ENCODE measurements around the gene PPFIA1.

GRCh38 chr11:70348608-70349007 is 78.1 kb downstream of the PPFIA1 start:
- TF ChIP-seq HDGF (IDR thresholded peaks at IDR 0.05; ENCODE audit: borderline replicate concordance) = no peak
- TF ChIP-seq ZNF384 (IDR thresholded peaks at IDR 0.05) = no peak
- no peak for TF ChIP-seq SUZ12 (IDR thresholded peaks at IDR 0.05)
- no peak for TF ChIP-seq ARNT (IDR thresholded peaks at IDR 0.05)
- no peak for TF ChIP-seq FOXM1 (IDR thresholded peaks at IDR 0.05; ENCODE audit: borderline replicate concordance)
- TF ChIP-seq TARDBP (IDR thresholded peaks at IDR 0.05) = no peak
- no peak for TF ChIP-seq FOXK2 (IDR thresholded peaks at IDR 0.05)
- no peak for TF ChIP-seq SP1 (IDR thresholded peaks at IDR 0.05)
- no peak for TF ChIP-seq FOXA1 (IDR thresholded peaks at IDR 0.05)

Measured in HEK293T (cell line).